ENCODE measurements around the gene ARL13A. TPM values are rescaled to one million over a fixed set of nuclear protein-coding genes. Genes with fewer than 3 reads are reported as not detected.

The ARL13A gene
- total RNA-seq, 1 donor from 2014 or later, result not detected

DNA sequence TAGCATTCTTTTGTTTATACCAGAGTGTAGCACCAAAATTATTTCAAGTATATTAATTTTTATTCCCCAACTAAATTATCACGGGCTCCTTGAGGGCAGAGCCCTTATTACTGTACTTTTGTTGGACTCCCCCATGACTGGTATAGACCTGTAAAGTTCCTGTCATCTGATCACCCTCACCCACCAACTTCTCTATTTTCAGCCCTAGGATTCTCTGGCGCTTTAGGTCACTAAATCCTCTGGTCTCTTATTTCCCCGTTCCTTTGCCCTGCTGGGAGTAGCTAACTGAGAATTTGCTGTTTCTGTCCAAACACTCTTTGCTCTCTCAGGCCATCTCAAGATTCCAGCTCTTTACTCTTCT, 37.6 kb upstream of the ARL13A start:
- Mint-ChIP-seq H3K9me3 (ENCODE audit: unreplicated experiment) (peaks cover 10% of the 10 kb centered on the region), H3K4me1 (ENCODE audit: low read depth, unreplicated experiment) (no peaks in the 10 kb centered on the region), H3K27ac (ENCODE audit: unreplicated experiment) (no peak overlapping the region), H3K27me3 (ENCODE audit: low read depth, unreplicated experiment) (peaks cover 27% of the 10 kb centered on the region), H3K36me3 (ENCODE audit: low read depth, unreplicated experiment) (peaks cover 4% of the 10 kb centered on the region), H3K4me3 (ENCODE audit: unreplicated experiment) (no peak overlapping the region)
- H3K4me2 ChIP-seq (ENCODE audit: low read length), result no peak overlapping the region
- H3K9me3 ChIP-seq (ENCODE audit: insufficient read depth, low read depth, low read length), result no peaks in the 10 kb centered on the region
- no peak overlapping the region for H3K4me3 ChIP-seq (ENCODE audit: insufficient read depth, low read depth, low read length)
- no peaks in the 10 kb centered on the region for H3K79me2 ChIP-seq (ENCODE audit: insufficient read depth, low read length)
- H4K20me1 ChIP-seq (ENCODE audit: insufficient read depth, low read length), result no peaks in the 10 kb centered on the region
- TF ChIP-seq, protein P1, sequence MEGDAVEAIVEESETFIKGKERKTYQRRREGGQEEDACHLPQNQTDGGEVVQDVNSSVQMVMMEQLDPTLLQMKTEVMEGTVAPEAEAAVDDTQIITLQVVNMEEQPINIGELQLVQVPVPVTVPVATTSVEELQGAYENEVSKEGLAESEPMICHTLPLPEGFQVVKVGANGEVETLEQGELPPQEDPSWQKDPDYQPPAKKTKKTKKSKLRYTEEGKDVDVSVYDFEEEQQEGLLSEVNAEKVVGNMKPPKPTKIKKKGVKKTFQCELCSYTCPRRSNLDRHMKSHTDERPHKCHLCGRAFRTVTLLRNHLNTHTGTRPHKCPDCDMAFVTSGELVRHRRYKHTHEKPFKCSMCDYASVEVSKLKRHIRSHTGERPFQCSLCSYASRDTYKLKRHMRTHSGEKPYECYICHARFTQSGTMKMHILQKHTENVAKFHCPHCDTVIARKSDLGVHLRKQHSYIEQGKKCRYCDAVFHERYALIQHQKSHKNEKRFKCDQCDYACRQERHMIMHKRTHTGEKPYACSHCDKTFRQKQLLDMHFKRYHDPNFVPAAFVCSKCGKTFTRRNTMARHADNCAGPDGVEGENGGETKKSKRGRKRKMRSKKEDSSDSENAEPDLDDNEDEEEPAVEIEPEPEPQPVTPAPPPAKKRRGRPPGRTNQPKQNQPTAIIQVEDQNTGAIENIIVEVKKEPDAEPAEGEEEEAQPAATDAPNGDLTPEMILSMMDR (IDR thresholded peaks at IDR 0.05; ENCODE audit: insufficient read depth, low read depth, low read length), result no peak
- TF ChIP-seq EZH2 (IDR thresholded peaks at IDR 0.05; ENCODE audit: insufficient read depth, low read length), result no peak
- FAIRE-seq (no peak), DNase-seq (ENCODE audit: low read depth) (no peak)
- no peak overlapping the region for H3K27ac ChIP-seq (ENCODE audit: low read depth, low read length)
- H3K27me3 ChIP-seq (ENCODE audit: insufficient read depth, low read length), result no peaks in the 10 kb centered on the region
- no peak overlapping the region for H2AFZ ChIP-seq (ENCODE audit: low read depth, low read length)
- no peak overlapping the region for H3K9ac ChIP-seq (ENCODE audit: low read length)
- no peaks in the 10 kb centered on the region for H3K36me3 ChIP-seq (ENCODE audit: insufficient read depth, low read length)
- no peaks in the 10 kb centered on the region for H3K4me1 ChIP-seq (ENCODE audit: insufficient read depth, low read length)

DNA sequence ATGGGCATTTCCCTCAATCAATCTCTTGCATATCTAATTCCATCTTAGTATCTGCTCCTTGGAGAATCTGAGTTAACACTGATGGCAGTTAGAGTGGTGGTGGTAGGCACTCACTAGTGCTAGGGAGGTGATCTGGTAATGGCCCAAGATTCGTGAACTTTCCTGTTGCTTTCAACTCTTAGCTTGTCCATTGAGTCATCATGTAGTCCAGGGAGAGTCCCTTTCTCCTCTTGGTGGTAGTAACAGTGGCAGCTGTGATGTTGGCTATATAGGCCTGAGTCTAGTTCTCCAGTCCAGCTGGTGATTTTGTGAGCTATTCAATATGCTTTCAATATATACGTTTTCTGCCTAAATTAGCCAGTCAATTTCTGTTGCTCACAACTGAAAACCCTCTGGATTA, 33.7 kb upstream of the ARL13A start:
- Histone ChIP-seq H3K9ac (ENCODE audit: low read length) (no peak overlapping the region), H3K9me3 (ENCODE audit: insufficient read depth, low read depth, low read length) (no peaks in the 10 kb centered on the region), H3K27me3 (ENCODE audit: insufficient read depth, low read length) (no peaks in the 10 kb centered on the region), H2AFZ (ENCODE audit: low read depth, low read length) (no peak overlapping the region), H3K27ac (ENCODE audit: low read depth, low read length) (no peak overlapping the region), H3K4me2 (ENCODE audit: low read length) (no peak overlapping the region), H3K79me2 (ENCODE audit: insufficient read depth, low read length) (no peaks in the 10 kb centered on the region), H3K36me3 (ENCODE audit: insufficient read depth, low read length) (no peaks in the 10 kb centered on the region), H4K20me1 (ENCODE audit: insufficient read depth, low read length) (no peaks in the 10 kb centered on the region), H3K4me1 (ENCODE audit: insufficient read depth, low read length) (no peaks in the 10 kb centered on the region), H3K4me3 (ENCODE audit: insufficient read depth, low read depth, low read length) (no peak overlapping the region)
- no peak for FAIRE-seq
- H3K4me1 Mint-ChIP-seq (ENCODE audit: low read depth, unreplicated experiment), result no peaks in the 10 kb centered on the region
- TF ChIP-seq EZH2 (IDR thresholded peaks at IDR 0.05; ENCODE audit: insufficient read depth, low read length), result no peak
- TF ChIP-seq, protein P1 (IDR thresholded peaks at IDR 0.05; ENCODE audit: insufficient read depth, low read depth, low read length), result no peak
- H3K9me3 Mint-ChIP-seq (ENCODE audit: unreplicated experiment), result peaks cover 6% of the 10 kb centered on the region
- no peak for DNase-seq (ENCODE audit: low read depth)
- peaks cover 4% of the 10 kb centered on the region for H3K36me3 Mint-ChIP-seq (ENCODE audit: low read depth, unreplicated experiment)
- H3K4me3 Mint-ChIP-seq (ENCODE audit: unreplicated experiment), result no peak overlapping the region
- no peak overlapping the region for H3K27ac Mint-ChIP-seq (ENCODE audit: unreplicated experiment)
- H3K27me3 Mint-ChIP-seq (ENCODE audit: low read depth, unreplicated experiment), result peaks cover 7% of the 10 kb centered on the region

DNA sequence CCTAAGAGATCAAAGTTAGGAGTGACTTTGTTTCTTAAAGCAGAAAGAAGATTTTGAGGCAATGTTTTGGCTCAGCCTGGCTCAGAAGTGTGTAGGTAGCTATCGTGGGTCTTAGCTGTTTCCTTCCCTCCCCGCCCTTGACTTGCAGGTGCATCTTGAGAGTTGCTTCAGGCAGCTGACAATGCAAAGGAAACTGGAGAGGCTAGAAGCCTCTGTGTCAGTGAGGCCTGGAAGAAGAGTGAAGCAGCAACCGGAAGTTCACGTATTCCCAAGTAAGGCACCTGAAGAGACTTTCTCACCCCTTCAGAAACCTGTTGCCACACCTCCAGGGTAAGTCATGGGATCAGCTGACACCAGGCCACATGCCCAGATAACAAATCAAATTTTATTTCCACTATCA, 30.2 kb upstream of the ARL13A start:
- Mint-ChIP-seq H3K27me3 (ENCODE audit: low read depth, unreplicated experiment) (no peaks in the 10 kb centered on the region), H3K4me3 (ENCODE audit: unreplicated experiment) (no peak overlapping the region), H3K36me3 (ENCODE audit: low read depth, unreplicated experiment) (no peaks in the 10 kb centered on the region), H3K4me1 (ENCODE audit: low read depth, unreplicated experiment) (no peaks in the 10 kb centered on the region), H3K27ac (ENCODE audit: unreplicated experiment) (no peak overlapping the region), H3K9me3 (ENCODE audit: unreplicated experiment) (no peaks in the 10 kb centered on the region)
- H3K9me3 ChIP-seq (ENCODE audit: insufficient read depth, low read depth, low read length), result no peaks in the 10 kb centered on the region
- no peak overlapping the region for H3K4me3 ChIP-seq (ENCODE audit: insufficient read depth, low read depth, low read length)
- H3K4me2 ChIP-seq (ENCODE audit: low read length), result no peak overlapping the region
- no peaks in the 10 kb centered on the region for H3K27me3 ChIP-seq (ENCODE audit: insufficient read depth, low read length)
- no peak overlapping the region for H3K27ac ChIP-seq (ENCODE audit: low read depth, low read length)
- no peaks in the 10 kb centered on the region for H3K36me3 ChIP-seq (ENCODE audit: insufficient read depth, low read length)
- no peak overlapping the region for H3K9ac ChIP-seq (ENCODE audit: low read length)
- TF ChIP-seq EZH2 (IDR thresholded peaks at IDR 0.05; ENCODE audit: insufficient read depth, low read length), result no peak
- TF ChIP-seq, protein P1 (IDR thresholded peaks at IDR 0.05; ENCODE audit: insufficient read depth, low read depth, low read length), result no peak
- FAIRE-seq, result no peak
- H3K4me1 ChIP-seq (ENCODE audit: insufficient read depth, low read length), result no peaks in the 10 kb centered on the region
- H2AFZ ChIP-seq (ENCODE audit: low read depth, low read length), result no peak overlapping the region
- no peaks in the 10 kb centered on the region for H4K20me1 ChIP-seq (ENCODE audit: insufficient read depth, low read length)
- no peak for DNase-seq (ENCODE audit: low read depth)
- no peaks in the 10 kb centered on the region for H3K79me2 ChIP-seq (ENCODE audit: insufficient read depth, low read length)
